GM12872 (cell line): ENCODE data around the gene IQSEC1.

ENCODE experiments used
- TF ChIP-seq, protein P1 (sequence below): IDR thresholded peaks from 3 replicates; pipeline ENCODE4 v1.5.1; 2011; ENCODE audit warnings: low read depth, mild to moderate bottlenecking, low read length, moderate library complexity; ENCODE audit not compliant: insufficient read depth

Gene IQSEC1

DNA sequence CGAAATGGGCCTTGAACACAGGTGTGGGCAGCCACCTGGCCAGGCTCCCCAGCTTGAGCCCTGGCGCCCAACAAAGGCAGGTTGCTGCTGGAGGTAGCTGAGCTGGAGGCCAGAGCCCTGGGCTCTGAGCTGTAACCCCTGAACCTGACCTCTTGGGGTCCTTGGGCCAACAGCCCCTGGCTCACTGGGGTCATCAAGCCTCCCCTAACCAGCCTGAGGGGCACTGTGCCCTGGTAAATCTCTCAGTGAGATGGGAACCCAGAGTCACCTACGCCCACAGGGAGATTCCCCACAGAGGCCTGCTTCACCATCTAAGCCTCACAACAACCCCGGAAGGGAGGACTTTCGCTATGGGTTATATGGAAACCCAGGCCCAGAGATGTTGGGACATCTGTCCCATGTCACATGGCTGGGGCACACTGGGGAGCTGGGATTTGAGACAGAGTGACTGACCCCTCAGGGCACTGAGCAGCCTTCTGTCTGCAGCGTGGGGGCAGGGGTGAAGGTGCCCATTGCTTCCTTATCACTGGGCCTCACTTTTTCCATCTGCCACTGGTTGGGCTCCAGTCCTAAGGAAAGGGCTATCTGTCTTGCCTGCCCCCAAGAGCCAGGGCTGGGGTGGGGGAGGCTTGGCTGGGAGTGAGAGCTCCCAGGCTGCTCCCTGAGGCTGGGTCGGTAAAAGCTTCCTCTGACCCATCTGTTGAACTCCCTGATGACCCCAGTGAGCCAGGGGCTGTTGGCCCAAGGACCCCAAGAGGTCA, 59.1 kb downstream of the IQSEC1 start:
- TF ChIP-seq, protein P1, sequence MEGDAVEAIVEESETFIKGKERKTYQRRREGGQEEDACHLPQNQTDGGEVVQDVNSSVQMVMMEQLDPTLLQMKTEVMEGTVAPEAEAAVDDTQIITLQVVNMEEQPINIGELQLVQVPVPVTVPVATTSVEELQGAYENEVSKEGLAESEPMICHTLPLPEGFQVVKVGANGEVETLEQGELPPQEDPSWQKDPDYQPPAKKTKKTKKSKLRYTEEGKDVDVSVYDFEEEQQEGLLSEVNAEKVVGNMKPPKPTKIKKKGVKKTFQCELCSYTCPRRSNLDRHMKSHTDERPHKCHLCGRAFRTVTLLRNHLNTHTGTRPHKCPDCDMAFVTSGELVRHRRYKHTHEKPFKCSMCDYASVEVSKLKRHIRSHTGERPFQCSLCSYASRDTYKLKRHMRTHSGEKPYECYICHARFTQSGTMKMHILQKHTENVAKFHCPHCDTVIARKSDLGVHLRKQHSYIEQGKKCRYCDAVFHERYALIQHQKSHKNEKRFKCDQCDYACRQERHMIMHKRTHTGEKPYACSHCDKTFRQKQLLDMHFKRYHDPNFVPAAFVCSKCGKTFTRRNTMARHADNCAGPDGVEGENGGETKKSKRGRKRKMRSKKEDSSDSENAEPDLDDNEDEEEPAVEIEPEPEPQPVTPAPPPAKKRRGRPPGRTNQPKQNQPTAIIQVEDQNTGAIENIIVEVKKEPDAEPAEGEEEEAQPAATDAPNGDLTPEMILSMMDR: no peak

DNA sequence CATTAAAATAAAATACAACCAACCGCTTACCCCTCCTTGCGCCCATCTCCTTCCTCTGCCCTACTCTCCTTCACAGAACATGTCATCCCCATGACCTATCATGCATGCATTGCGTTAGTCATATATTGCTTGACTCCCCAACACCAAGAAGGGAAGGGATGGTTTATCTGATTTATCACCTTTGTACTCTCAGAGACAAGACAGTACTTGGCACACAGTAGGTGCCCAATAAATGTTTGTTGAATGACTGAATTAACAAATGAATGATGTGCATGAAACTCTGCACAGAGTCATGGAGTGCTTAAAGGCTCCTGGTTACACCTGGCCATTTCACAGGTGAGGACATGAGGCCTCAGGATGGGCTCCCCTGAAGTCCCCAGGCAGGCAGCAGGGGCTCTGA, 59.7 kb downstream of the IQSEC1 start:
- TF ChIP-seq, protein P1: no peak

DNA sequence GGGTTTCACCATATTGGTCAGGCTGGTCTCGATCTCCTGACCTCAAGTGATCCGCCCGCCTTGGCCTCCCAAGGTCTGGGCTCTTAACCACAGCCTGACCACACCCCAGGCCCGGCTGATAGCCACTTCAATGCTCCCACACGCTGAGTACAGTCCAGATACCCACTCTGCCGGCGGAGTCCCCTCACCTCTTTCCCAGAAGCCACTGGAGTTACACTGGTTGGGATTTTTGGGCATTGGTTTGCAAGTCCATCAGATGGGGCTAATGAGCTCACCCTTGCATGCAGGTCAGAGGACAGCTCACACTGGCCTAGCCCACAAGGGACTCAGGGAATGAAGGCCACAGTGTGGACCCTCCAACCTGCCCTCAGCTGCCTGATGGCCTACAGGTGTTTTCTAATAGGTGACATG, 60.1 kb downstream of the IQSEC1 start:
- TF ChIP-seq, protein P1: 0 out of 3 replicates have a peak, but pooled peaks have one; percentile 17

DNA sequence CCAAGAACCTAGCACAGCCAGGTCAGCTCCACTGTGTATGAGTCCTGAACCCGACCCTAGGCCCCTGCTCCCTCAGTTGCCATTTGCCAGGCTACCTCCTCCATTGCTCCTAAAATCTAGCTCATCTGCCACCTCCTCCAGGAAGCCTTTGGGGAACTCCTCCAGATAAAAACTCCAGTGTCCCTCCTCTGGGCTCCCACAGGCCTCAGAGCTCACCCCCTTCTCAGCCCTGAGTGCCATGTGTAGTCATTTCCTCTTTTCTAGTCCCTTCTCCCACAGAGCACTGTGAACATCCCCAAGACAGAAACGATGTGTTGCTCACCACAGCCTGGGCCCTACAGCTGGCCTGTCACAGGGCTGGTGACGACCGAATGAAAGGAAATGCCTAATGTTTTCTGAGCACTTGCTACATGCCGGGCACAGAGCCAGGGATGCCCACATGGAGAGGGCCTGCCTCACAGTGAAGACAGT, 61.0 kb downstream of the IQSEC1 start:
- TF ChIP-seq, protein P1: no peak

DNA sequence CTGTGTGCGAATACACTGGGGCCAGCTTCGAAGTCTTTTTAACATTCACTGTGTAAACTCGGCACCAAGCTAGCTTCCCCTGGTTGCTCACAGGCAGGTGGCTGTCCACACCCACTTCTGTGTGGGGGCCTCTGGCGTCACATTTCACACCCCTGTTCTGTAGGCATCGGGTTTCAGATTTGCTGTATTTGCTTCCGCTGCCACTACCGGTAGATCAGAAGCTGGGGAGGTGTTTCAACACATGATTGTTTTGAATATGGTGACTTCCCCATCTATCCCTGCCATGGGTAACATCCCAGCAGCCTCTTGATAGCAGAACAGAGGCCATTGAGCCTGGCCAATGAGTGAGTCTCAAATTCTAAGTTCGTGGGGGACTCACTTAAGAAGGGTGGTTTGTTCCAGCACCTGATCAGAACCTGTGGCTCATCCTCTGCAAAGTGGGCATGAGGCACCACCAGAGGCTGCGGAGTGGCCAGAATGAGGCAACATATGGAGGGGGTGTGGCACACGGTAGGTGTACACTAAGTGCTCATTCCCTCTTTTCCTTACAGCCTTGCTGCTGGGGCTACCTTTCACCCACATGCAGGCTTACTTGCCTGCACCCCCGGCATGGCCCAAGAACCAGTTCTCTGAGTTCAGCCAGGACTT, 61.5 kb downstream of the IQSEC1 start:
- TF ChIP-seq, protein P1: no peak

DNA sequence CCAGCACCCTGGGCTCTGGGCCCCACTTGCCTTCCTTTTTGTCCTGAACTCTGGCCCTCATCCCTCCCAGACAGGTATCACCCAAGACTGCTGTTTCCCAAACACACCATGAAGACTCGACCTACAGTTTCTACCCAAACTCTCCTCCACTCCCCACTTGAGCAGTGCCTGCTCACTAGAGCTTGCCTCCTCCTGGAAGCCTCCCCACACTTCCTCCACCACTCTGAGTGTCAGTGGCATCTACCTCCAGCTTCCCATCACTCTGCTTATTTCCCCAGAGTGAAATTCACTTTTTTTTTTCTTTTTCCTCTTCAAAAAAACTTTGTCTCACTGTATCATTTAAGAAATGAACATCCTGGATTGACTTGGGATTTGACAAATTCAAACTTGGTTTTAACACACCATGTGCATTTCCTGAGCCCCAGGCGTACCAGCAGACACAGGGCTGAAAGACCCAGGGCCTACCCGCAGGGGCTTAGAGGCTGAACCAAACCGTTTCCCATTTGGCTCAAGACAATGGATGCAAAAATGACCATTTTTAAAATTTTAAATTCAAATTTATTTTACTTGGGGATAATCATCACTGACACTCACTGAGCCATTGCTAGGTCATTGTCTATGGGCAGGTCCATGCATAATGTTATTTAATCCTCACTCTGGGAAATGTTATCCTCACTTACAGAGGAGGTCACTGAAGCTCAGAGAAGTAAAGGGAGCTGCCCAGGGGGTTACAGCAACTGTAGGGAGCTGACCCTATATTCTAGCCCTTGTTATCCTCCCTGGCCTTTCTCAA, 62.3 kb downstream of the IQSEC1 start:
- TF ChIP-seq, protein P1: no peak

DNA sequence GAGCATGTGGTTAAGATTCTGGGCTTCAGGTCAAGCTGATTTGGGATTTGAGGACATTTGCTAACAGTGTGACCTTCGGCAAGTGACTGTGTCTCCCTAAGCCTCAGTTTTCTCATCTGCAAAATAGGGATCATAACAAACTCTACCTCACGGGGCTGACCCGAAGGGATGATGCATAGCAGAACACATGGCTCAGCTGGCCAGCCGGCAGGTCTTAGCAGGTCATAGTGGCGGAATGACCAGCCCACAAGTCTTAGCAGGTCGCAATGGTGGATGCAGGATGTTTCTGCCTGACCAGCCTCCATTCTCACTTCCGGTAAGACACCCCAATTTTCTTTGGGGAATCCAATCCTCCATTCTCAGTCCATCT, 63.3 kb downstream of the IQSEC1 start:
- TF ChIP-seq, protein P1: no peak
